DOHH2 (cell line): ENCODE measurements around the gene HOXC12.

Source experiments
- H3F3A ChIP-seq: fragments of 200-600 bp; sonication (generic), shearing (Covaris generic); 2 replicates; pipeline ENCODE4 v1.6.0; 2016; ENCODE audit warnings: antibody characterized with exemption, mild to moderate bottlenecking; ENCODE audit not compliant: control insufficient read depth, insufficient read depth
- H3K27ac ChIP-seq: fragments of 200-600 bp; sonication (generic); 2 replicates; pipeline ENCODE4 v1.5.1; 2014; ENCODE audit warnings: low read depth, mild to moderate bottlenecking, low read length, moderate library complexity
- H3K27me3 ChIP-seq: fragments of 200-600 bp; sonication (generic); 2 replicates; pipeline ENCODE4 v1.6.1; 2014; ENCODE audit warnings: mild to moderate bottlenecking, low read length, mixed read lengths; ENCODE audit not compliant: control insufficient read depth
- H3K36me3 ChIP-seq: fragments of 200-600 bp; sonication (generic); 2 replicates; pipeline ENCODE4 v1.6.1; 2014; ENCODE audit warnings: mild to moderate bottlenecking, low read length, moderate library complexity, mixed read lengths; ENCODE audit not compliant: control insufficient read depth
- H3K4me1 ChIP-seq: fragments of 200-600 bp; sonication (generic); 2 replicates; pipeline ENCODE4 v1.6.1; 2014; ENCODE audit warnings: mild to moderate bottlenecking, low read length, mixed read lengths; ENCODE audit not compliant: control insufficient read depth
- H3K4me2 ChIP-seq: fragments of 200-600 bp; sonication (generic); 2 replicates; pipeline ENCODE4 v1.6.0; 2014; ENCODE audit warnings: mild to moderate bottlenecking, low read length, moderate library complexity
- H3K4me3 ChIP-seq: fragments of 200-600 bp; sonication (generic); 2 replicates; pipeline ENCODE4 v1.5.1; 2014; ENCODE audit warnings: mild to moderate bottlenecking, low read length, mixed read lengths
- H3K79me2 ChIP-seq: fragments of 200-600 bp; sonication (generic); 2 replicates; pipeline ENCODE4 v1.6.1; 2014; ENCODE audit warnings: mild to moderate bottlenecking, low read length, mixed read lengths; ENCODE audit not compliant: control insufficient read depth
- H3K9me2 ChIP-seq: fragments of 200-600 bp; sonication (generic); replicated peaks from 2 replicates; pipeline ENCODE4 v1.6.1; 2014; ENCODE audit warnings: mild to moderate bottlenecking, low read length, mixed read lengths; ENCODE audit not compliant: control insufficient read depth
- H3K9me3 ChIP-seq: fragments of 200-600 bp; sonication (generic); 2 replicates; pipeline ENCODE4 v1.6.1; 2014; ENCODE audit warnings: antibody characterized with exemption, low read length, mixed read lengths; ENCODE audit not compliant: control insufficient read depth, insufficient read depth
- H4K20me1 ChIP-seq: fragments of 200-600 bp; sonication (generic); 2 replicates; pipeline ENCODE4 v1.6.0; 2014; ENCODE audit warnings: low read depth, mild to moderate bottlenecking, antibody characterized with exemption, low read length, moderate library complexity; ENCODE audit not compliant: control insufficient read depth, insufficient read depth
- EZH2phosphoT487 ChIP-seq: fragments of 200-600 bp; sonication (generic); IDR thresholded peaks from 2 replicates; pipeline ENCODE4 v1.6.1; 2017; ENCODE audit warnings: borderline replicate concordance, mild to moderate bottlenecking, antibody characterized with exemption, low read length, moderate library complexity, mixed read lengths
- TF ChIP-seq, protein P1 (sequence below): fragments of 200-600 bp; sonication (generic); IDR thresholded peaks from one replicate; pipeline ENCODE4 v1.5.1; 2014; ENCODE audit warnings: antibody characterized with exemption, mild to moderate bottlenecking, low read depth, low read length; ENCODE audit not compliant: poor library complexity, severe bottlenecking

Gene HOXC12

DNA sequence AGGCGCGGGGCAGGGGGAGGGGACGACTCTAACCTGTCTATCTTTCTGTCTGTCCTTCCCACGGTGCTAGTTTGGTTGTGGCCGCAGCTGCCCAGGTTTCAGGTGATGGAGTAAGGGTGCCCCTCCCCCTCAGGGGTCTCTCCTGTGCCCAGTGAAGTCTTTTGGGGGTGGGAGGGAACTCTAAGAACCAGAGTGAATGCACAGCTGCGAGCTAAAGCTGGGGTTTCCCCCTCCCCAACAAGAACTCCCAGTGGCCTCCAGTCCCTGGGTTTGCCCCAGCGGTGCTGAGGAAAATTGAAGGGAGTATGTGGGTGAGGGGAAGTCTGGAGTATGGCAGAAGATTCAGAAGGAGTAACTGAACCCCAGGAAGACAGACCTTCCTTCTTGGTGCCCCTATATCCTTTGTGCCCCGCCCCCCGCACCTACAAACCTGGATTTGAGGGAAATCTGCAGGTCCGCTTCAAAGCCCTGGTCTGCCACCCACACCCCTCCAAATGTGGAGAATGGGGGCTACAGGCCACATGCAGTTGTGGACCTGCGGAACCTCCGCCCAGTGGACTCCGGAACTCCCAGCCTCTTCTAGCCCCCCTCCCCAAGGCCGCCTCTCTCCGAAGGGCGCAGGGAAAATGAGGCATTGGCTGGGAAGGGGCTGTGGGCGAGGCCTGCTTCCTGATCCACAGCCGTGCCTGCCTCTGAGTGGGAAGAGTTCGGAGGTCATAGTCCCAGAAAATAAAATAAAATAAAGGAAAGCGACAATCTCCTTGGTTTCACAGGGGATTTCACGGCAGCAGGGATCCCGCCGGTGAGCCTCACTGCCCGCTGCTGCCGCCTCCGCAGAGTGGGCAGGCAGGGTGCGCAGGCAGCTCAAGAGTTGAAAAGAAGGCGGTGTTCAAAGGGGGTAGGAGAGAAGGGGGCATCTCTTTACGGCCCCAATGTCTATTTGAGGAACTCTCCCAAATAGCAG lies 41.8 kb downstream of the HOXC12 start:
- TF ChIP-seq, protein P1, sequence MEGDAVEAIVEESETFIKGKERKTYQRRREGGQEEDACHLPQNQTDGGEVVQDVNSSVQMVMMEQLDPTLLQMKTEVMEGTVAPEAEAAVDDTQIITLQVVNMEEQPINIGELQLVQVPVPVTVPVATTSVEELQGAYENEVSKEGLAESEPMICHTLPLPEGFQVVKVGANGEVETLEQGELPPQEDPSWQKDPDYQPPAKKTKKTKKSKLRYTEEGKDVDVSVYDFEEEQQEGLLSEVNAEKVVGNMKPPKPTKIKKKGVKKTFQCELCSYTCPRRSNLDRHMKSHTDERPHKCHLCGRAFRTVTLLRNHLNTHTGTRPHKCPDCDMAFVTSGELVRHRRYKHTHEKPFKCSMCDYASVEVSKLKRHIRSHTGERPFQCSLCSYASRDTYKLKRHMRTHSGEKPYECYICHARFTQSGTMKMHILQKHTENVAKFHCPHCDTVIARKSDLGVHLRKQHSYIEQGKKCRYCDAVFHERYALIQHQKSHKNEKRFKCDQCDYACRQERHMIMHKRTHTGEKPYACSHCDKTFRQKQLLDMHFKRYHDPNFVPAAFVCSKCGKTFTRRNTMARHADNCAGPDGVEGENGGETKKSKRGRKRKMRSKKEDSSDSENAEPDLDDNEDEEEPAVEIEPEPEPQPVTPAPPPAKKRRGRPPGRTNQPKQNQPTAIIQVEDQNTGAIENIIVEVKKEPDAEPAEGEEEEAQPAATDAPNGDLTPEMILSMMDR = no peak
- TF ChIP-seq EZH2phosphoT487 = no peak
- peak overlapping the region; percentile 45 for H3K4me3 ChIP-seq
- H3K27ac ChIP-seq = no peak overlapping the region
- no peaks in the 10 kb centered on the region for H3K9me2 ChIP-seq
- no peaks in the 10 kb centered on the region for H3F3A ChIP-seq
- H3K9me3 ChIP-seq = no peaks in the 10 kb centered on the region
- no peaks in the 10 kb centered on the region for H4K20me1 ChIP-seq
- peaks cover 80% of the 10 kb centered on the region for H3K27me3 ChIP-seq
- H3K4me1 ChIP-seq = peaks cover 16% of the 10 kb centered on the region
- H3K4me2 ChIP-seq = peak overlapping the region; percentile 64
- no peaks in the 10 kb centered on the region for H3K79me2 ChIP-seq
- no peaks in the 10 kb centered on the region for H3K36me3 ChIP-seq

DNA sequence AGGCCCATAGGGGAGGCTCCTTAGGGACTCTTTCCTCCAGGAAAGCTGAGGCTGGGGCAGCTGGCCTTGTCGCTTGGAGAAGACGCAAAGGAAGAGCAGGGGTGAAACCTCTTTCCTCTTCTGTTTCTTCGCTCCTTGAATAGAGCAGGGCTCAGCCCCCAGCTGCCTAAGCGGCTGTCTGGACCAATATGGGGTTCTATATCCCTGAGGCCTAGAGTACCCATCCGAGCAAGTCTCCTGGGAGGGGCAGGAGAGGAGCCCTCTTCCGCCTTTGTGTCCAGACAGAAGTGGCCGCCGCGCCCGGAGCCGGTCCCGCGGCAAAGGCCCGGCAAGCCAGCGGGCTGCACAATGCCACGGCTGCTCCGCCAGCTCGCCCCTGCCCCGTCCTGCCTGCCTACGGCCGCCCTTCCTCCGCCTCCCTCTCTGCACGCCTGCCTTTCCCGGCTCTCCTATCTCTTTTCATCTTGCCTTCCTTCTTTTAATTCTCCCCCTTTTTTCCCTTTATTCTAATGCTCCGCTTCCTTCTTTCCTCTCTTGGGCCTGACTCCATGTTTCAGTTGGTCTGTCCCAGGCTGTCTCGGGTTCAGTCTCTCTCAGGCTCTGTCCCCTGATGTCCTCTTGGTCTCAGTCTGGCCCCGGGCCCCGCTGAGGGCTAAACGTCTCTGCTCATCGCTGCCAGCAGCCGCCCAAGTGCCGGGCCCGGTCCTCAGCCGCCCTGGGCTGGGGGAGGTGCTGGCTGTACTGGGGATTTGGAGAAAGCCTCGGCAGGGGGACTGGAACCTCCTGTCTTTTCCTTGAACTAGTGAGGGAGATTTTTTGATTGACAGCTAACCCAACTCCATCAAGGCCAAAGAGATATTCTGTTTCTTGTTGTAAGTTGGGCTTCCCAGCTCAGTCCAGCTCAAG lies 42.8 kb downstream of the HOXC12 start:
- H3K36me3 ChIP-seq = no peaks in the 10 kb centered on the region
- no peak overlapping the region for H3K4me3 ChIP-seq
- no peak overlapping the region for H3K4me2 ChIP-seq
- H3K9me3 ChIP-seq = no peaks in the 10 kb centered on the region
- H3K27me3 ChIP-seq = peaks cover 80% of the 10 kb centered on the region
- H4K20me1 ChIP-seq = no peaks in the 10 kb centered on the region
- TF ChIP-seq, protein P1 = no peak
- TF ChIP-seq EZH2phosphoT487 = no peak; the same call in 1 of the 2 replicates
- no peaks in the 10 kb centered on the region for H3K9me2 ChIP-seq
- H3K4me1 ChIP-seq = peaks cover 16% of the 10 kb centered on the region
- no peaks in the 10 kb centered on the region for H3K79me2 ChIP-seq
- H3K27ac ChIP-seq = no peak overlapping the region
- H3F3A ChIP-seq = no peaks in the 10 kb centered on the region

DNA sequence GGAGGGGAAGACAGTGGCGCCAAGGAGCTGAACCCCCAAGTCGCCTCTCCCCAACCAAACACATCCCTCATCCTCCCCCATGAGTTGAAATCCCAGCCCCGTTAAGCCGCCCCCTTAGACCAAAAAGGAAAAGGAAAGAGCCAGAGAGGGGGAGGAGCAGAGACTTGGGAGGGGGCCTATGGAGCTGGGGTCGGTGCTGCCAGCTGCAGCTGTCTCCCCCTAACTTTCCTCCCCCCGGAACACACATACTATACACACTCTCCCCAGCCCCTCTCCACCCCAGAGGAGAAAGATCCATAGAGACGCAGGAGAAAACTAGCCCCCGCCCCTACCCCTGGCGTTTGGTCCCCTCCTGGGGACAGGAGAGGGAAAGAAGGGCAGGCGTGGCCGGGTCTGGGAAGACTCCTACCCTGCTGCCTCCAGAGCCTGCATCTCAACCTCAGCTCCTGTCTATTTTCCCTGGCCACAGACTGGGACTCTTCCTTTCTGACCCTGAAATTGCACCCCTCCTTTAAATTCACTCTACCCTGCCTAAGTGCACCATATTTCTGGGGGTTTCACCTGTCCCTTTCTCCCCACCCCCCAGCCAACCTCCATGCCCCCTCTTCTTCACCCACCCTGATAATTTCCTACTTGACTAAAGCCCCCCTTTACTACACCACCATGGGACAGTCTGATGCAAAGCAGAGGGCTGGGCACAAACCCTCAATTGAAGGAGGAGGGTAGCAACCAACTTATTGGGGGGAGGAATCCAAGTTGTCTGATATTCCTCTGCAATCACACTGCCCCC lies 43.6 kb downstream of the HOXC12 start:
- Histone ChIP-seq H3K9me2 (no peaks in the 10 kb centered on the region), H3K36me3 (no peaks in the 10 kb centered on the region), H3K27ac (no peak overlapping the region), H3K4me2 (no peak overlapping the region), H3K4me1 (peaks cover 16% of the 10 kb centered on the region), H3K4me3 (no peak overlapping the region), H4K20me1 (no peaks in the 10 kb centered on the region), H3F3A (no peaks in the 10 kb centered on the region), H3K9me3 (no peaks in the 10 kb centered on the region), H3K27me3 (peaks cover 80% of the 10 kb centered on the region), H3K79me2 (no peaks in the 10 kb centered on the region)
- TF ChIP-seq EZH2phosphoT487 = no peak
- TF ChIP-seq, protein P1 = no peak
